Hematopoietic multipotent progenitor cell treated with erythropoietin and hydrocortisone succinate and interleukin-3 and kit ligand, for 15 days (in vitro differentiated cells): ENCODE measurements around the gene PTPN7.
A peak's percentile ranks its signal among the peaks of the same experiment; 100 is the strongest.
"Not testable (repeated sequence)": the region's sequence is repeated elsewhere in the genome, so short reads cannot be mapped to it uniquely, and the experiment has no call there.

ENCODE experiments used
- DNase-seq: peaks from one replicate; pipeline ENCODE4 v3.0.0-alpha.2; 2015; ENCODE audit warnings: low spot score

The PTPN7 gene

DNA sequence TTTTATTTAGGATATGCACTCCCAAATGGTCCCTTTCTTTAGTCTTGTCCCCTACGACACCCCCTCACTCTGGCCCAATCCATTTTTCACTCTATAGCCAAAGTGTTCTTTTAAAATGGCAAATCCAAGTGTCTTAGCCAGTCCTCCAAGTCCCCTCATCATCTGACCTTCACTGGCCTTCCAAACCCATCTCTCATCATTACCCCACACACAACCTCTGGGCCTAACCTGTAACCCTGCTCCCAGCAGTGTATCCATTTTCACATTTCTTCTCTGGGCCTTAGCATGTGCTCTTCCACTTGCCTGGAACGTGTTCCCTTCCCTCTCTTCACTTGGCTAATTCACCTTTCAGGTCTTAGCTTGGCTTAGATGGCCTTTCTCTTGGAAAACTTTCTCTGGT, 9.4 kb downstream of the PTPN7 start:
- no peak for DNase-seq

DNA sequence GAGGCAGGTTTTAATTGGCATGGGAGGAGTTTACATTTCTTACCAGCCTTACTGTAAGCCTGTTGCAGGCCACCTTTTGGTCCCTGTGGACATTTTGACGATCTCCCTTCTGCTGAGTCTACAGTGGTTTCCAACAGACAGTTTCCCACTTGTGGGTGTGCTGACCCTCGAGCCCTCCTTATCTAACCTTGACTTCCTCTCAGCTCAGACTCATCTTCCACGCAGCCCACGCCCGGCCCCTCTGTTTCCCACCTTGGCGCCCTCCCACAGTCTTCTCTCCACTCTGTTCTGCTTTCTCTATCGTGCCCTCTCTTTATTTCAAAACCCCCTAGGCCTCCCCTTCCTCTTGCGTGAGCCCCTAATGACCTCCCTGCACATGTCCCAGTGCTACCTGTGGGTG, 9.8 kb downstream of the PTPN7 start:
- no peak for DNase-seq

DNA sequence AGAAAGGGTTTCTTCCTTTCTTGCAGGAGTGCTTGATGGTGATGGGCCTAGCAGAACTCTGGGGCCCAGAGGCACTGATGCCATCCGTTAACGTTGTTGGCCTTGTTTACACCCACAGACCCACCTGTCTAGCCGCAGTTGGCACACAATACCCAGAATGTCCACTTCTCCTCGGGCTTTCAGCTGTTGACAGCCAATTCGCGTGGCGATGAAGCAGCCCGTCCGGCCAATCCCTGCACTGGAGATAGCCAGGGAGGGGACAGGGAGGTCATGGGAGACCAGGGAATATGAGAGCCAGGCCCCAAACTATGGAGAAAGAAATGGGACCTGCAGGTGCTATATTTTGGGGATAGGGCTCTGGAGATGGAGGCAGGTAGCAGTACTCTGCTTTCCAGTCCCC, 10.2 kb downstream of the PTPN7 start:
- no peak for DNase-seq

DNA sequence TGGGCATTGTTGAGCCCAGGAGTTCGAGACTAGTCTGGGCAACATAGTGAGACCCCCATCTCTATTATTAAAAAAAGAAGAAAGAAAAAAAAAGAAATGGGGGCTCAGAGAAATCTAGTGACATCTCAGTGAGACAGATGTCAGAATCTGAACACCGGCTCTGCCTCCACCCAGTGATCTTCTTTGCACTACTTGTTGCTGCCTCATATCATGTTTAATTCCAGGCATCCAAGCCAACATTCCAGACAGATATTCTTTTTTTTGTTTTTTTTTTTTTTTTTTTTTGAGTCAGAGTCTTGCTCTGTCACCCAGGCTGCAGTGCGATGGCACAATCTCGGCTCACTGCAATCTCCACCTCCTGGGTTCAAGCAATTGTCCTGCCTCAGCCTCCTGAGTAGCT, 10.8 kb downstream of the PTPN7 start:
- DNase-seq: no peak

DNA sequence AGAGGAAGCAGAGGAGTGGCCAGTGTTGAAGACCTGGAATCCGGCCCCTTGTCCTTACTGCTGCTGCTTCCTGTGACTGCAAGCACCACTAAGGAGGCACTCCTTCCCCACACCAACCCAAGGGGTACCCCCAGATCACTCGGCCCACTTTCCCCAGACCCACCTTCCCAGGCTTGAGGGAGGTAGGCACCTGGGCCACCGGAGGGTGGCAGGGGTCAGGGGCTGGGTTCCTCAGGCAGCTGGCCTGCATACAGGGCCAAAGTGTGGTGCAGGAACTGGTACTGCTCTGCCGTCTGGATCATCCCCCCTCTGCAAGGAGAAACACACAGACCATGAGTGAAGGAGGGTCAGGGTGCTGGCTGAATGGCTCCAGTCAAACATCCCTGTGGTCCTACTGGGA, 12.0 kb downstream of the PTPN7 start:
- DNase-seq: no peak

DNA sequence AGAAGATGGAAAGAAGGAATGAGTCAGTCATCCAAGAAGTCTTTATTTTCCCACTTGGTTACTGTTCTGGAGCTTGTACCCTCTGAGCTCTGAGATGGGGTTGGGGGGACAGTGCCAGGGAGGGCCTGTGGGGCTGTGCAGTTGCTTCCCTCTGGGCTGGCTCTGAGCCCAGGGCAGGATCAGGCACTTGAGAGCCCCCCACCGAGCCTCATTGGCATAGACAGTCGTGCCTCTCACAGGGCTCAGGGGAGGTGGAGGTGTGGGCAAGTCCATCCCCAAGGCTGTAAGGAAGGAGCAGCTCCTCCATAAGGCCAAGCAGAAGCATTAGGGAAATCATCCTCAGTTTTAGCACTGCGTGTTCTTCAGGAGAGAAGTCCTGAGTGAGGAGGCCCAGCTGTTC, 13.4 kb downstream of the PTPN7 start:
- no peak for DNase-seq

DNA sequence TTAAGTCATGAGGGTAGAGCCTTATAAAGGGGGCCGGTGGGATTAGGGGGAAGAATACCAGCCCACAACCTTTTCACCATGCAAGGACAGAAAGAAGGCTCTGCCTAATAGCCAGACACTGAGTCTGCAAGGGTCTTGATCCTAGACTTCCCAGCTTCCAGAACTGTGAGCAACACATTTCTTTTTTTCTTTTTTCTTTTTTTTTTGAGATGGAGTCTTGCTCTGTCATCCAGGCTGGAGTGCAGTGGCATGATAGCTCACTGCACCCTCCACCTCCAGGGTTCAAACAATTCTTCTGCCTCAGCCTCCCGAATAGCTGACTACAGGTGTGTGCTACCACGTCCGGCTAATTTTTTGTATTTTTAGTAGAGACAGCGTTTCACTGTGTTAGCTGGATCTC, 14.1 kb downstream of the PTPN7 start:
- DNase-seq: no peak

DNA sequence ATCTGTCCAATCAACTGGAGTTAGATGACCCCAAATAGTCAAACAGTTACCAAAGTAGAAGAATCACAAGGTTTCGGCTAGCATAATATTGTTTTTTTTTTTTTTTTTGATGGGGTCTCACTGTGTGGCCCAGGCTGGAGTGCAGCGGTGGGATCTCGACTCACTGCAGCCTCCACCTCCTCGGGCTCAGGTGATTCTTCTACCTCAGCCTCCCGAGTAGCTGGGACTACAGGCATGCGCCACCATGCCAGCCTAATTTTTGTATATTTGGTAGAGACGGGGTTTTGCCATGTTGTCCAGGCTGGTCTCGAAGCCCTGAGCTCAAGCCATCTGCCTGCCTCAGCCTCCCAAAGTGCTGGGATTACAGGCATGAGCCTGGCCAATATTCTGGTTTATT, 14.7 kb downstream of the PTPN7 start:
- DNase-seq: not testable (repeated sequence)

DNA sequence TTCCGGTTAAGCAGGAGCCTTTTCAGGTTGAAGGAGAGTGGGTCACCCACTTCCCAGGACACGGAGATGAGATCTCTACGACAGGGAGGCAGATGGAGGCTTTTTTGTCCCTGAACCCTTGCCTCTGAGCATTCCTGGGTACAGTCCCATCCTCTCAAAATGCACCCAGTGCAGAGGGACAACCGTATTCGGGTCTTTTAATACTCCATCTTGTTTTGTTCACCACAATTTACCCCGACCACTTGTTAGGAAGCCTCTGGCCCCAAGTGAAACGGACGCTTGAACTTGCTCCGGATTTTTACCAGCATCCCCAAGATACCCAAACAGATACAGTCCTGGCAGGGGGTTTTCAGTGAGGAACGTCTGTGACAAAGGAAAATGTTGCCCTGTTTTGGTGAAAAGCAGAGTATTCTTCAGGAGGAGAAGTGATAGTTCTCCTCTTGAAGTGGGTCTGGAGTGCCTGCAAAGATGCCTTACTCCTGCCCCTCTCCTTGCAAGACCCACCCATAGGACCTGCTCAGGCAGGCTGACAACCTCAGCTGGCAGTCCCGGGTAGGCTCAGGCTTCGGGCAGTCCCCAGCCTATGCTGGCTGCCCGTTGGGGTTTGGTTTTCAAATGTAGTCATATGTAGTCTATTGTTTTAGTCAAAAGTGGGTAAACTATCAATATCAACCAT, 15.2 kb downstream of the PTPN7 start:
- DNase-seq: no peak

DNA sequence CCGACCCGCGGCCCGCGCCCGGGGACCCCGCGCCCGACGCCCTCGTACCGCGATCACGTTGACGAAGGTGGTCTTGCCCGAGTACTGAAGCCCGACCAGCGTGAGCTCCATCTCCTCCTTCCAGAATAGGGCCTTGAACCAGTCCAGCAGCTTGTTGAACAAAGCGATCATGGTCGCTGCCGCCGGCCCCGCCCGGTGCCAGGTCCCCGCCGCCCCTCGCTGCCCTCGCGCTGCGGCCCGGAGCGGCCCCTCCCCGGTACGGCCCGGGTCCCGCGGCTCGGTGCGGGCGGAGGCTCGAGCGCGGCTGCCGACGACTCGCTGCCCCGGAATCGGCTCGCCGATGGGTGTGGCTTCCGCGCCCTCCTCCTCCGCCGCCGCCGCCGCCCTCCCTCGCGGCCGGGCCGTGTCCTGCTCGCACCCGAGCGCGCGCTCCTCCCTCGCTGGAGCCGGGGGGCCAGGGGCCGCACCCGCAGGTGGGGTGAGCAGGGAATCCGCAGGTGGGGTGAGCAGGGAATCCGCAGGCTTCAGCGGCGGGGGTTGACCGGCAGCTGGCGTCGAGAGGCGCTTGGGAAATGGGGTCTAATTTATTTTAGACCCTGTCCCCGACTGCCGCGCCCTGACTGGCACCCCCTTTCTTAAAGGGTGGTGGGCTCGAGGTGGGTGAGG, 15.9 kb downstream of the PTPN7 start, which contains the start of gene ARL8A:
Gene ARL8A, minus strand, starts transcription at position 336 of the 666 bp plus-strand sequence. Its CDS starts 165 bp downstream, at position 171.
- DNase-seq: peak; percentile 66

DNA sequence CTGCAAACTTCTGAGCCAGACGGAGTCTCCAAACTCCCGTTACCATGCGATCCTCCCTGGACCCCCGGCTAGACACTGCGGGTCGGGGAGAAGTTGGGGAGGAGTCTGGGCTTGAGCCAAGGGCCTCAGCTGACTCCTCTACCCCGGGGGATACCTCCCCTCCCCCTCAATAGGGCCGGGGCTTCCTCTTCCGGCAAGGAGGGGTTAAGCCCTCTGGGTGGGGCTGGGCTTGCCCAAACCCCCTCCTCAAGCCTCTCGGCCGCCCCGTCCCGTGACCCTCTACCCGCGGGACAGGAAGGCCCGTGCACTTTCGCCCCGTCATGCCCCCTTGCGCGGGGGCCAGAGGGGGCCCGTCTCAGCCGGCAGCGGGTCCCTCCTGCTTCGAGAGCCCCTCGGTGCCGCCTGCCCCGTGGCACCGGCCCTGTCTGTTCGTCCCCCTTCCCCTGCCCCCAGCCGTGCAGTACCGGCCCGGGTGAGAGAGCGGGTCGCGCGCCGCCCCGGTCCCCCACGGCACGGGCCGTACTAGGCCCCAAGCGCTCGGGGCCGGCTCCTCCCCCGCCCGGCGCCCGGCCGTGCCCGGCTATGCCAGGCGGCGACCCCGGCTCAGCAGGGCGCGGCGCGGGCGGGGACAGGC, 16.5 kb downstream of the PTPN7 start:
- no peak for DNase-seq

DNA sequence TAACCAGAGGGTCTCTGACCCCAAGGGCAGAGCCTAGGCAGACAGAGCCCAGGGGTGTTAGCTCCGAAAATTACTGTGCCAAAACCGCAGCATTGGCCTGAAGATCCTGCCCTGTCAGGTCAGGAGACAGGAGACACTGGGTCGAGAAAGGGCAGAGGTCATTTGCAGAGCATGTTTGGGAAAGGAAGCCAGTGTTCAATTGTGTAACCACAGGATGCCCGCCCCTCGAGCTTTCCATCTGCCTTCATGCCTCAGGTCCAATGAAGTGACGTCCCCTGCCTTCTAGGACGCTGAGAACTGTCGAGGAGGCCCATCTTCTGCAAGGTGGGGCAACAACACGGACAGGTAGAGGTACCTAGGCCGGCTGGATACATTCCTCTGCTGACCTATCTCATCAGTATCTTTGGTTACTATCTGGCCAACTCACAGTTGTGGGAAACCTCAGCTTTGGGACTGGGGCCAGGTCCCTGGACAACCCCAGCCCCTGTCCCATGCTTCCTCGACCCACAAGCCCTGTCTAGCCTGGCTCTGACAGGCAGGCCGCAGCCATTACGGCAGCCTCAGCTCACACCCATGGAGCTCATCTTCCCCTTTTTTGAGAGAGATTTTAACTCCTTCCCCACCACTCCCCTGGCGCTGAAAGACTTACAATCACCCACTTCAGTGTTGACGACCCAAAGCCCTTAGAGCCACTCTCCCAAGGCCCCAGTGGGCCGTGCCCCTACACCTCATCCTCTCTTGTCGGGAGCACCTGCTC, 17.2 kb downstream of the PTPN7 start:
- DNase-seq: no peak

DNA sequence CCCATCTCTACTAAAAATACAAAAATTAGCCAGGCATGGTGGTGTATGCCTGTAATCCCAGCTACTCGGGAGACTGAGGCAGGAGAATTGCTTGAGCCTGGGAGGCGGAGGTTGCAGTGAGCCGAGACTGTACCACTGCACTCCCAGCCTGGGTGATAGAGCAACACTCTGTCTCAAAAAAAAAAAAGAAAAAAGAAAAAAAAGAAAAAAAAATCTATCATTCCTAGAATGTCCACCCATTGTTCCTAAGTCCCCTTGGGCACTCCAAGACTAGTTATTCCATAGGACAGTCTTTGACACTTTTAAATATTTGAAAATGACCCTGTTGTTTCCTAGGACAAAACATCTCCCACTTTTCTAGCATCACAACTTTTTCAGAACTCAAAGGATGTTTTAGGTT, 18.9 kb downstream of the PTPN7 start:
- DNase-seq: not testable (repeated sequence)

DNA sequence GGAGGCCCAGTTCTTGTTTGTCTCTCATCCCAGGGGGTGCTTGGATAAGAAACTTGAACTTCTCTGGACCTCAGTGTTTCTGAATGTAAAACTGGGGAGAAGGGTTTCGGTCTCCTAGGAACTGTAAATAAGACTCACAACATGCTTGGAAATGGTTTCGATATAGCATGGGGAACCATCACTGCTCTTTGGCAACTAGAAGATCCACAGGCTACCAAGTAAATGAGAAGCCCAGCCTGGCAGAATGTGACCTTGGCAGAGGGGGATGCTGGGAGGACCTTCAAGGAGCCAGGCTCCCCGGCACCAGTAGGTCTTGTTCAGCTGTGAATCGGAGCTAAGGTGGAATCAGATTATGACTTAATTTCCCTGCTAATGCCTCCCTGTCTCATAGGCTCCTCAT, 19.6 kb downstream of the PTPN7 start:
- no peak for DNase-seq

DNA sequence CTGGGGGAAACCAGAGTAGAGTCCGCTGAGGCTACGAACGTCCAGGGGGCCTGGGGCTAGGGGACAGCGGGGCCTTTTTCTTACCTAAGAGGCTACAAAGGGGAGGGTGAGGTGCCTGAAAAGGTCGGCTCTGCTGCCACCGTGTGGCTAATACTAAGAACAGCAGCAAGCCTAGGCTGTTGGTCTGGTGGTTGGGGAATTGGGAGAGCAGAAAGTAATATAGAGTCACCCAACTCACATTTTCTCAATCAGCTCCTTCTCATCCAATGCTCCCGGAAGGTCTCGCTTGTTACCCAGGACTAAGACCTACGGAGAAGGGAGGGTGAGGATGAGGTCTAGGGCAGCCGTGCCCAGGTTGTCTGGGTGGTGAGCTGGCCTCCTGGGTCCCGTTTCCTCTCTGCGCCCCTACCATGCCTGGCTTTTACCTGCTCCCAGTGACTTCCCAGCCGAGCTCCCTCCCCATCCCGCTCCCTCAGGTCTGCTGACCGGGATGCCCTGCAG, 25.1 kb downstream of the PTPN7 start:
- peak; percentile 78 for DNase-seq

DNA sequence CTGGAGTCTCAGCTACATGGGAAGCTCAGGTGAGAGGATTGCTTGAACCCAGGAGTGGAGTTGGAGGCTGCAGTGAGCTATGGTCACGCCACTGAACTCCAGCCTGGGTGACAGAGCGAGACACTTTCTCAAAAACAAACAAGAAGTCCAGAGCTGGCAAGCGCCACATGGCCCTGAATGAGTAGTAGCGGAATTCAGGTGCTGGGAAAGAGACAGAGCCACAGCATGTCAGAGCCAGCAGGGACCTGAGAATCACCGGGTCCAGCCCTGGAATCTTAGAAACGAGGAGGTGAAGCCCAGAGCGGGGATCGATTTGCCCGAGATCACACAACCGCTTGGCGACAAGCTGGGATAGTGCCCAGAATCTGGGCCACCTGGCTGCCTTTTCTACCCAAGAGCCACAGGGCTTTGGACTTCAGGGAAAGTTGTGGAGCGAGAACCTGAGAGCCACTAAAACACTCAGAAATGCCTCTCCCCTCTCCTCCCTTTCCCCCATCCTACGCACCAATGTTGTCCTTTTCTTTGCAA, 25.7 kb downstream of the PTPN7 start:
- no peak for DNase-seq

DNA sequence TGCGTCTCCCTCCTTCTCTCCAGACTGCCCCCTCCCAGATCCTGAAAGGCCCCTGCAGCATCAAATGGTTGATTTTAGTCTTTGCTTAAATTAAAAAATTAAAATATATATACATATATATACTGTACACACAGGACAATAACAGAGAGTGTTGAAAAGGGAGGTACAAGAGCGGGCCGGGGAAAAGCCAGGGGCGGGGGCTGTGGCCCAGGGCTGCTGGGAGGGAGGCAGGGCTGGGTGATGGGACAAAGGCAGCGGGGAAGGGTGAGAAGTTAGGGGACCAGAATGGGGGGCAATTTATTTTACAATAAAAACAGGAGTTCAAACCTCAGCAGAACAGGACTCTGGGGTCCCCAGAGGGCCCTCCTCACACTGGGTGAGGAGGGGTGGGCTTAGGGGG, 26.4 kb downstream of the PTPN7 start:
- DNase-seq: no peak

DNA sequence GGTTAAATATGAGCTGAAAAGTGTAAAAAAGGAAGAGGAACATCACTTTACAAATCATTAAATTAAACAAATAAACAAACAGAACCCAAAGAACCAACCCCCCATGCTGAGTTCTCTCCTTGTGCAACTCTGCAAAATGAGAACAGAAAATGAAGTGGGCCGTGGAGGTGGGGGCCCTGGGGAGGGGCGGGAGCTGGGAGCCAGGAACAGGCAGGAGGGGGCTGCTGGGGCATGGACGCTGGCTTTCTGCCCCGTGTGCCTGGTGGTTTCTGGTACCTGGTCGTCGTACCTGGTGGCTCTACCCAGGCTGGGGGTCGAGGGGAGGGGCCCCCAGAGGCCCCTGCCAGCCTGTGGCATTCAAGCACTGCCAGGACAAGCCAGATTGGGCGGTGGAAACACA, 26.9 kb downstream of the PTPN7 start:
- DNase-seq: no peak

DNA sequence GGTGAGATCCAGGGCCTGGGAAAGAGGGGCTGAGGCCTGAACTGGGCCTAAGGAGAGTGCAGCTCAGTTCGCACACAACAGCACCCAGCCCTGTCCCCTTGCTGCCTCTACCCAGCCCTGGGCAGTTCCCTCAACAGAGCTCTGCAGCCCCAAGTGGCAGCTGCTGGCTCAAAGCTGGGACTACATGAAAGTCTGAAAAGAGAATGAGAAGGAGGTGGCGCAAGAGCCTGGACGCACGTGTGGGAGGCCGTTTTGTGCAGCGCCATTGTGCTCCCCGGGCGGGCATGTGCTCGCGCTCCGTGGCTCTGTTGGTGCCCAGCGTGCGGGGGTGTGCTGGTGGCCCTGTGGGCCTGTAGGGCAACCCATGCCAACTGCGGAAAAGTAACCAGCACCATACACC, 27.4 kb downstream of the PTPN7 start:
- no peak for DNase-seq

DNA sequence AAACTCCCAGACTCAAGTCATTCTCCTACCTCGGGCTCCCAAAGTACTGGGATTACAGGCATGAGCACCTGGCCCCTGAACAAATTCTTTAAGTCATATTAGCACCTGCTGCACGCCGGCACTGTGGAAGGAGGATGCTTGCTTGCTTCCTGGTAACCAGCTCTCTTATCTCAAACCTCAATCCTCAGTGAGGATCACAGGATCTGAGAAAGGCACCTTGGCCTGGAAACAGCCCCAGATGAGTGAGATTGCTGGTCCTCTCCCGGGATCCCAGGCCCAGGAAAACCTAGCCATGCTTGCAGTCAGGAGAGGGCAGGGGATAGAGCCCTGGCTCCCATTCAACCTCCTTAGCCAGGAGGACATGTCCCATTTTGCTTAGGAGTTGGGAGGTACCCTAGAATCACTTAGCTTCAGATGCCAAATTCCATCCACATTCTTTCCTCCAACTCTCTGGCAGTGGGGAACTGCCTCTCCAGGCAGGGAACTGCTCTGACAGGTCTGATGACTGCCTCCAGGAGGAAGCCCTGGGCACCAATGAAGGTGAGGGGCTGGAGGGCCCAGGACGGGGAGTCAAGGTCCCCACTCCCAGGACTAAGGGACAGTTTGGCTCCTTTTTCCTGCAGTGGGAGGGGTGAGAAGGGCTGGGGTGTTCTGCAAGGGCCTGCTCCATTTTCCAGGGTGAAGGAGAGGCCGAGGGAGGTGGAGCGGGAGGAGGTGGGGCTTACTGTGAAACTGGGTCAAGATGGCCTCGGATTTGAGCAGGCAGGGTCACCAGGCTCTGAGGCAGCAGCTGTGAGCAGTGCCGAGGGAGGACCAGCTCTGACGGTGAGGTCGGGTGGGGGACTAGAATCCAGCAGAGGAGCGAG, 28.2 kb downstream of the PTPN7 start:
- no peak for DNase-seq

DNA sequence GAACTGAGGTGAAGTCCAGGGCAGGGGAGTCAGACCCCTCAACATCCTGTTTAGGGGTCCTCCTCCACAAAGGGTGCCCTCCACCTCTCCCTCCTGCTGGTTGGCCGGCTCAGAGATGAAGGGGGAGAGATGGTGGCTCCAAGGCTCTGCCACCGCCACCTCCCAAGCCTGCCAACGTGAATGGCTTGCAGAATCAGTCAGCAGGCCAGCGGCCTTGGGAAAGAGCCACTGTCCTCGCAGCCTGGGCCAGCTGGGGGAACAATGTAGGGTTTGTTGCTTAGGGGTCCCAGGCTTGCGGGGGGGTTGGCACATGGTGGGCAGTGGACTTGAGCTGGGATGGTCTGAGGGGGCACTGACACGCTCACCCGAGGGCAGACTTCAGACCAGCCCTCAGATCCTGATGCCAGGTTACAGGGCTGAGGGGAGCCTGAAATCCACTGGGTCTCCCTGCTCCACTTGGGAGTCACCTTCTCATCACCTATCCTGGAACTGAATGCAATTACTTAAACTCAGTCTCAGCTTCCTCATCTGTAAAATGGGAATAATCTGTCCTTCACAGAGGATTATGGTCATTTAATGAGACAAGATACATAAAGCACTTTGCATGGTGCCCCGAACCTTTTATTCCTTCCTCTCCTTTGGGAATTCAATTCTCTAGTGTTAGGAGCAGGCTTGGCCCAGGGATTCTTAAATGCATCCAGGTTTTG, 29.4 kb downstream of the PTPN7 start:
- DNase-seq: no peak
